ENCODE measurements around the gene CARMIL1.
A peak's percentile ranks its signal among the peaks of the same experiment; 100 is the strongest.
"Not testable (repeated sequence)": the region's sequence is repeated elsewhere in the genome, so short reads cannot be mapped to it uniquely, and the experiment has no call there.

The CARMIL1 gene

GRCh38 chr6:25278261-25278913 is 787 bp upstream of the CARMIL1 start:
- DNase-seq: no peak

GRCh38 chr6:25279748-25280343 is 672 bp downstream of the CARMIL1 start:
- peak; percentile 4 for DNase-seq

- peak; percentile 9 for DNase-seq
These were observed 1.3 kb downstream of the CARMIL1 start for GRCh38 chr6:25280344-25281074.

- no peak for DNase-seq
These were observed 7.7 kb downstream of the CARMIL1 start for GRCh38 chr6:25286891-25287290.

- DNase-seq: no peak
These were observed 8.8 kb downstream of the CARMIL1 start for GRCh38 chr6:25287941-25288340.

GRCh38 chr6:25288518-25288917 is 9.3 kb downstream of the CARMIL1 start:
- DNase-seq: no peak

GRCh38 chr6:25290306-25291060 is 11.3 kb downstream of the CARMIL1 start:
- no peak for DNase-seq

- DNase-seq: no peak
These were observed 13.2 kb downstream of the CARMIL1 start for GRCh38 chr6:25292384-25292783.

GRCh38 chr6:25295651-25296050 is 16.5 kb downstream of the CARMIL1 start:
- no peak for DNase-seq

- no peak for DNase-seq
These were observed 17.2 kb downstream of the CARMIL1 start for GRCh38 chr6:25296217-25296905.

- no peak for DNase-seq
These were observed 17.9 kb downstream of the CARMIL1 start for GRCh38 chr6:25297039-25297441.

- no peak for DNase-seq
These were observed 18.8 kb downstream of the CARMIL1 start for GRCh38 chr6:25297823-25298522.

- DNase-seq: not testable (repeated sequence)
These were observed 19.3 kb downstream of the CARMIL1 start for GRCh38 chr6:25298523-25298865.

- DNase-seq: no peak
These were observed 22.2 kb downstream of the CARMIL1 start for GRCh38 chr6:25301362-25301761.

GRCh38 chr6:25302151-25302550 is 23.0 kb downstream of the CARMIL1 start:
- no peak for DNase-seq

GRCh38 chr6:25302677-25303128 is 23.5 kb downstream of the CARMIL1 start:
- no peak for DNase-seq

- no peak for DNase-seq
These were observed 24.1 kb downstream of the CARMIL1 start for GRCh38 chr6:25303254-25303653.

- no peak for DNase-seq
These were observed 27.2 kb downstream of the CARMIL1 start for GRCh38 chr6:25306379-25306778.

- DNase-seq: no peak
These were observed 28.8 kb downstream of the CARMIL1 start for GRCh38 chr6:25307805-25308494.

- no peak for DNase-seq
These were observed 30.7 kb downstream of the CARMIL1 start for GRCh38 chr6:25309886-25310285.

GRCh38 chr6:25311331-25311840 is 32.2 kb downstream of the CARMIL1 start:
- no peak for DNase-seq
